Kidney epithelial cell (primary cell): ENCODE results near the gene PAX4. TPM values are rescaled to one million over a fixed set of nuclear protein-coding genes. Genes with fewer than 3 reads are reported as not detected.

ENCODE experiments used
- DNase-seq: peaks from one replicate; pipeline ENCODE4 v3.0.0-alpha.2; 2010; ENCODE audit warnings: low read depth
- H3K27me3 ChIP-seq: 2 replicates; pipeline ENCODE4 v1.6.0; 2011; ENCODE audit warnings: low read length; ENCODE audit not compliant: control insufficient read depth, insufficient read depth
- H3K36me3 ChIP-seq: 2 replicates; pipeline ENCODE4 v1.5.1; 2011; ENCODE audit warnings: low read length; ENCODE audit not compliant: control insufficient read depth, insufficient read depth
- H3K4me3 ChIP-seq: 2 replicates; pipeline ENCODE4 v1.5.1; 2011; ENCODE audit warnings: low read depth, mild to moderate bottlenecking, control low read depth, low read length
- CTCF ChIP-seq: IDR thresholded peaks from 2 replicates; pipeline ENCODE4 v1.5.1; 2011; ENCODE audit warnings: mild to moderate bottlenecking, moderate library complexity, low read length, control low read depth, inconsistent platforms; ENCODE audit not compliant: insufficient read depth, poor library complexity, severe bottlenecking
- total RNA-seq: library from RNA; depleted of rRNA; stranded (reverse); fragments of >200 nt; gene quantifications from 2 replicates; pipeline ENCODE4 v1.2.3, GENCODE V29; 2015

PAX4 gene
- total RNA-seq, 1 donor from 2014 or later = not detected

GRCh38 chr7:127620406-127621233 lies 2.7 kb upstream of the PAX4 start:
- Histone ChIP-seq H3K27me3 (peaks cover 33% of the 10 kb centered on the region), H3K36me3 (no peaks in the 10 kb centered on the region), H3K4me3 (no peak overlapping the region)
- no peak for TF ChIP-seq CTCF
- no peak for DNase-seq

GRCh38 chr7:127619681-127620405 lies 1.9 kb upstream of the PAX4 start:
- Histone ChIP-seq H3K27me3 (peaks cover 39% of the 10 kb centered on the region), H3K36me3 (no peaks in the 10 kb centered on the region), H3K4me3 (no peak overlapping the region)
- no peak for DNase-seq
- TF ChIP-seq CTCF = no peak

GRCh38 chr7:127618775-127619174 lies 833 bp upstream of the PAX4 start:
- no peaks in the 10 kb centered on the region for H3K36me3 ChIP-seq
- no peak for TF ChIP-seq CTCF
- peaks cover 43% of the 10 kb centered on the region for H3K27me3 ChIP-seq
- H3K4me3 ChIP-seq = no peak overlapping the region
- DNase-seq = no peak

GRCh38 chr7:127616724-127617123 lies 1.2 kb downstream of the PAX4 start:
- H3K36me3 ChIP-seq = no peaks in the 10 kb centered on the region
- no peak for TF ChIP-seq CTCF
- DNase-seq = no peak
- H3K4me3 ChIP-seq = no peak overlapping the region
- peaks cover 44% of the 10 kb centered on the region for H3K27me3 ChIP-seq

- TF ChIP-seq CTCF = no peak
- Histone ChIP-seq H3K4me3 (no peak overlapping the region), H3K36me3 (no peaks in the 10 kb centered on the region), H3K27me3 (peaks cover 20% of the 10 kb centered on the region)
- no peak for DNase-seq
These were observed 5.7 kb downstream of the PAX4 start for GRCh38 chr7:127612263-127612662.

GRCh38 chr7:127609297-127609696 lies 8.6 kb downstream of the PAX4 start:
- no peak for DNase-seq
- no peak overlapping the region for H3K4me3 ChIP-seq
- TF ChIP-seq CTCF = no peak
- no peaks in the 10 kb centered on the region for H3K36me3 ChIP-seq
- H3K27me3 ChIP-seq = peaks cover 3% of the 10 kb centered on the region
